DMS153 (cell line): ENCODE data around the gene SCN5A.

Experiments used
- DNase-seq: peaks from one replicate; lab custom pipeline; 2025; lab: John Stamatoyannopoulos, UW

SCN5A gene

DNA sequence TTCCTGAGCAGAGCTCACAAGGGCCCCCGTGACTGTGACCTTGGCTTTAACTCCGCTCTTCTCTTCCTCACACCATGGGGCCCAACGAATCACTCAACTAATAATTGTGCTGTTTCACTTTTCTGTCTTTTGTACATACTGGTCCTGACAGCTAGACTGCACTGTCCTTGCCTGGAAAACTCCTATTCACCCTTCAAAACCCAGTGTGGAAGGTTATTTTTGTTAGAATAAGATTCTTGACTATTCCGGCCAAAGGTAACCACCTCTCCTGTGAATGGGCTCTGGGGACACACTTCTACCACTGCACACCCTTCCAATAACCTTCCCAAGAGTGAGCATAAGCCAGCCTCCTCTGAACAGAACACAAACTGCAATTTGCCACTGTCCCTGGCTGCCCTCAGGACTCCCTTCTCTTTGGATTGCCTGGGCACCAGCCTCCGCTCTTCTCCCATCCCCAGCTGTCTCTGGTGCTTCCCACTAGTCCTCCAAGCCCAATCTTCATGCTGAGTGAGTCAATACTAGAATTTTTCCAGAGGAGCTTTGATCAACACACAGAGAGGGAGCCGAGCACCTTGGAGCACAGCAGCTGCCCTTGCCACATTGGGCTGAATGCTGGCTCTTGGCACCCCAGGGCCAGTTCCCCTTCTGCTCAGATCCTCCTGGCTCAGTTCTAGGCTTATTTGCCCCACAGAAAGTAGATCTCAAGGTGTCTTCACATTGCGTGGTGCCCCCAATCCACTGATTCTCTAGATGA is 2.1 kb downstream of the SCN5A start:
- DNase-seq = no peak

DNA sequence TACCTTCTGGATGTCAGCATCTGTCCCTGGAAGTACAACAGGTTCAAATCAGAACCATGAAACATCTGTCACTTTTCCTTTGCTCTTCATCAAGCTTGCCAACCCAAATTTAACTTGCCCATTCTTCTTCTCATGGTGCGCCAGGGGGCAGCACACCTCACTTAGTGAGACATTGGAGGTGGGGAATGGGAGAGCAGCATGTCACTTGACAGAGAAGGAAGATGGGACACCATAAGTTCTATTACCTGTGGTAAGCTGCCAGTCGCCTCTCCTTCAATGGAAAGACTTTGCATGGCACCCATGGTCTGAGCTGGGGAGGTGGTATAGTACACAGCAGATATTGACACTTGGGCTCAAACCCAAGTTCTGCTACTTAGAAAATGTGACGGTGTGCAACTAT is 2.9 kb downstream of the SCN5A start:
- no peak for DNase-seq

DNA sequence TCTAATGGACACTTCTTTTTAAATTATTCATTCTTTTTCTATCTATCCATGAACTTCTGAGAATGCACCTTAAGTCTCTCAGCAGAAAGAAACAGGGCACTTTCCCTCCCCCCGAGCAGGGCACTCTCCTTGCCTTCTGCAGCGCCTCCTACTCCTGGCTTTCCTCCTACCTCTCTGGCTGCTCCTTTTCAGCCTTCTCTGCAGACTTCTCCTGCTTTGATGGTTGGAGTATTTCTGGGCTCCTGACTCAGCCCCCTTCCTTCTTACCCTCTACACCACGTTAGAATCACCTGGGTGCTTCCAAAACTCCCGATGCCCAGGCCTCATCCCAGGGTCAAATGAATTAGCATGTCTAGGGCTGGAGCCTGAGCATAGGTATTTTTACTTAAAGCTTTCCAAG is 3.4 kb downstream of the SCN5A start:
- DNase-seq = no peak

DNA sequence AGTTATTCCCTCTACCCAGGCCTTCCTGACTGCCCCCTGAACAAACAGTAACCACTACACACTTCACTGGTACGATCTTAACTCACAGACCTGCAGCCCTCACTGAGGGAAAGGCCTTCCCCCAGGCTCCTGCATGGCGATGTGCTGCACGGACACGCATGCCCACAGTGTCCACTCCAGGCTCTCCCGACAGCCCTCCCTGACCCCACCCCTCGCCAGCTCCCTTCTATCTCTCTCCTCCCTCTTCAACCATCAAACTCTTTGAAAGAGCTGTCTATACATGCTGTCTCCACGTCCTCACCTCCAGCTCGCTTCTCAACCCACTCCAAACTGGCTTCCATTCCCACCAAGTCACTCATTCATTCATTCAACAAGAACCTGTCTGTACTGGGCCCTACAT is 3.9 kb downstream of the SCN5A start:
- no peak for DNase-seq

DNA sequence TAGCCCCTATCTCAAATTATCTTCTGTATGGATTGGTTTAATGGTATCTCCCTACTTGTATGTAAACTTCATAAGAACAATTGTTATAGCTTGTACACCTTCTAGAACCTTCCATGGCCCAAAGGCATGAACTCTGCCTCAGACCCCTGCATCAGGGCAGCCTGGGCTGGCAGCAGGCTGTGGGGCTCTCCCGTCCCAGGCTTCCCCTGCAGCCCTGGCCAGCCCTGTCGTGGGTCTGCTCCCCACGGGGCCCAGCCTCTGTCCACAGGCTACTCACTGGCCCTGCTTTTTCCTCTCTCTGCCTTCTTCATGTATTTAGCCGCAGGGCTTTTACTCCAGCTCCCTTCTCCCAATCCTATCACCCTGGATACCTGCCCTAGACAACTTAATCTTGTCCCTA is 4.4 kb downstream of the SCN5A start:
- no peak for DNase-seq

DNA sequence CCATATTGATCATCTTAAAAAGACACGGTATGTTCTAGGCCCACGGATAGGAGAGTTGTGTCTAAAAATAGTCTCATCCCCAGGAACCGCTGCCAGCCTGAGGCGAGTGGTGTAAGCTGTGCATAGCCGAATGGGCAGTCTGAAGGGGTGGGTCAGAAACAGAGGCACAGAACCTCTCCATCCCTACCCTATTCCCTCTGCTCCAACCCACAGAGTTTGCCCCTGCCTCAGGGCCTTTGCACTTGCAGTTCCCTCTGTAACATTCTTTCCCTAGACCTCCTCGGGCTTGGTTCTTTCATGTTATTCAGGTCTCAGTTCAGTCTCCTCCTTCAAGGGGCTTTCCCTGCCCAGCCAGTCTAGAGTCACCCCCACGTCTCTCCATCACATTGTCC is 4.8 kb downstream of the SCN5A start:
- DNase-seq = no peak

DNA sequence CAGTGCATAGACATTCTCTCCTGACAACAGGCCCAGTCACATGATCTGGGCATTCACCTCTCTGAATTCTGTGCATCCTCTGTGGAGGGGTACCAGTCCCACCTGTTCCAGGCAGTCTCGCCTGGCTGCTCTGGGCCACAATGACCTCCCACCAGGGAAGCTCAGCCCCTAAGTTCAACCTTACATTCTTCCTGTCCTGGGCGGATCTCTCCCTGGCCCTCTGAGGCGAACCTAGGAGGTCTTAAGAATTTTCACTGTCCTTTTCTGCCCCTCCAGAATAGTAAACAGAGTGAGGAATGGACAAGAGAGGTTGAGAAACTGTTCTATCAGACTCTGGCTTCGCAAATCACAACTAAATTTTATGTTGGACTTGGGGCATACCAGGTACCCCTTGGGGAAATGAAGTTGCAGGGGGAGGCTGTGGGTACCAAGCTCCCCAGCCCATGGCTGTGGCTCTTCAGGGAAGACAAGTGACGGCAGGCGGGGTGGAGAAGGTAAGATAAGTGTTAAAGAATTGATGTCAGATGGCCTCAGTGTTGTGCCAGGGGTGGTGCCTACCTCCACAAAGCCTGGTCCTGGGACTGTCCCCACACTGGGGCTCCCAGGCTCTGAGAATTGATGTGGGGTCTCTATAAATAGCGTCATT is 5.3 kb downstream of the SCN5A start:
- no peak for DNase-seq

DNA sequence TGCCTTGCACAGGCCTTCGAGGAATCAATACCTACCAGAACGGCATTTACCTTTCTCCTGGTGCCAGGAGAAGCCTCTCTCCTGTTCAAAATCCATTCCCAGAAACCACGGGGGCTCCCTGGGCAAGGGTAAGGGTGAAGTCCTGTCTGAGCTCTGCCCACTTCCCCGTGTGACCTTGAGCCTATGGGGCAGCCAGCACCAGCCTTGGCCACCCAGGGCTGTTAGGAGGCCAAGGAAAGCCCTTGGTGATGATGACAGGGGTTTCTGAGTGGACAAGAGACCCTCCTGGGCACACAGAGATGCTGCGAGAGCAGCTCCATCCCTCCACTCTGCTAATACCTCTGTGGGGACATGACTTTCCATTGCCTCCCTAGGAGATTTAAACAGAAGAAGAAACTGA is 5.9 kb downstream of the SCN5A start:
- DNase-seq = no peak

DNA sequence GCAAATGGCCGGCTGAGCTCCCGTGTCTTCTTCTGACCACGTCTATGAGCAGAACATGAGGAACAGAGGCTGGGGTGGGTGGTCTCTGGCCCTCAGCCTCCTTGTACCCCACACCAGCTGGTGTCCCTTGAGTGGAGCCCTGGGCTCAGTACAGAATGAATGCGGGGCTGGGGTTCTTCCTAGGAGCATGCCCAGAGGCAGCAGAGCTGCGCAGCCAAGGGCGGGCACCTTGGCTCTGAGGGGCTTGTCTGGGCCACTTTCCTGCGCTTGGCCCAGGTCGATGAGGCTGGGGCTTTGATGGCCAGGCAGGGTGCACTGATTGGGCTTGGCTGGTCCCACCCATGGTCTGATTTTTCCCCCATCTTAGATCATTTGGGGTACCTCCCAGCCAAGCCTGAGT is 6.4 kb downstream of the SCN5A start:
- no peak for DNase-seq

DNA sequence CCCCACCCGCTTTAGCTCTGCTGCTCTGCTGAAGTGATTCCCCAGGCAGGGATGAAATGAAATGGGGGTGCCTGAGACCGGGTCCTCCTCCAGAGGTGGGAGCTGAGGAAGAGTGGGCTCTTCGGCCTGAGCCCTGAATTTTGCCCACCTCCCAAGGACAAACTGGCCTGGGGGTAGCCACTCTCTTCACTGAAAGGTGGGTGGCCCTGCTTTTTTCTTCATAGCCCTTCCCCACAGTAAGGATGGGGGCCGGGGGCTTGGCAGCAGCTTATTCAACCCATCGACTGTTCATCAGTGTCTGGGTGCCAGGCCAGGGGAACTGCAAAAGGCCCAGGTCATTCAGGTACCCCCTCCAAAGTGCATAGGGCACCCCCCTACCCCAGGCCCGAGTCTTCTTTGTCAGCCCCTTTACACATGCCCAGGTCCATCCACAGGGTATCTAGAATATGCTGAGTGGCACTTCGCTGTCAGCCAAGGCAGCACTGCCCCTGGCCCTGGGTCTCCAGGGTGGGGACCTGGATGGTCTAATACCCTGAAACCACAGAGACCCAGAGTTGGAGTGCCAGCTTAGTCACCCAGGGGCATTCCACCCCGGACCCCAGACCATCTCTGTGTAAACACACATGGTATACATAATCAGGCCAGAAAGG is 7.9 kb downstream of the SCN5A start:
- DNase-seq = no peak

DNA sequence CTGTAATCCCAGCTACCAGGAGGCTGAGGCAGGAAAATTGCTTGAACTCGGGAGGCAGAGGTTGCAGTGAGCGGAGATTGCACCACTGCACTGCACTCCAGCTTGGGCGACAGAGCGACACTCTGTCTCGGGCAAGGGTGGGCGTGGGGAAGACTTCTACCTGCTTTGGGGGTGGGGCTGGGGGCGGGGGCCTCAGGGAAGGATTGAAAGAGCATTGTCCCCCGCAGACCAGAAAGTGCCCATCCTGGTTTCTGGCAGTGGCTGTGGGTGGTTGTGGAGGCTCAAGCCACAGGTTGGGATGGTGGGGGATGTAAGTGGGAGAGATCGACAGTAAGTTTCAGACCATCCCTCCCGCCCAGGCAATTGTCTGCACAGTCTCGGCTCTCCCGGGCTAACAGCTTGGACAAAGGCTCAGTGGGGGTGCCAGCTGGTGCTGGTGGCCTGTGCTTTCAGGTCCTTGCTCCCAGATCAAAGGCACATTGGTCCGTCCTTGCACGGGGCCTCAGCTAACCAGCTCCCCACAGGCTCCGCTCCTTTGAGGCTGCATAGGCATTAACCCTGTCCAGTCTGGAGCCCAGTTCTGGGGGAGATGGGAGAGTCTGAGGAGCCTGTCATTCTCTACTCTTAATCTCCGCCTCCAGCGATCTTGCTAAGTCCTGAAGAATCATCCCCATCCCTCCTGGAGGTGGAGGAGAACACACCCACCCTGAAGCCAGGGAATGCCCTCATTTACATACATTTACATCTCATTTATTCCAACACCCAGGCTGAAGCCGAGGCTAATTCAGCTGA is 8.6 kb downstream of the SCN5A start:
- DNase-seq = no peak

DNA sequence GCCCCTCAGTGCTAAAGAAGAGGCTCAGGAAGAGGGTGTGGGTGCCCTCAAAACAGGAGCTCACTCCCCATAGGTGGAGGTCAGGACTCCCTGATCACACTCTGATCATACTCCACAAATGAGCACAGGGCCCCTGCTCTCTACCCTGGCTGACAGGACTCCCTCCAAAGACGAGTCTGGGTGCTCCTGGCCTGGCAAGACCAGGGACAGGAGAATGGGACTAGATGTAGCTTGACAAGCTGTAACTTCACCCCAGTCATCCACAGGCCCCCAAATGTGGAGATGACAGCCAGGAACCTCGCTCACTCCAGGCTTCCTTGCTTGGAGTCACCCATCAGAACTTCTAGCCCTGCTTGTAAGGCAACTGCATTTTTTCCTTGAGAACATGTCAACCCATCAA is 11.1 kb downstream of the SCN5A start:
- no peak for DNase-seq

DNA sequence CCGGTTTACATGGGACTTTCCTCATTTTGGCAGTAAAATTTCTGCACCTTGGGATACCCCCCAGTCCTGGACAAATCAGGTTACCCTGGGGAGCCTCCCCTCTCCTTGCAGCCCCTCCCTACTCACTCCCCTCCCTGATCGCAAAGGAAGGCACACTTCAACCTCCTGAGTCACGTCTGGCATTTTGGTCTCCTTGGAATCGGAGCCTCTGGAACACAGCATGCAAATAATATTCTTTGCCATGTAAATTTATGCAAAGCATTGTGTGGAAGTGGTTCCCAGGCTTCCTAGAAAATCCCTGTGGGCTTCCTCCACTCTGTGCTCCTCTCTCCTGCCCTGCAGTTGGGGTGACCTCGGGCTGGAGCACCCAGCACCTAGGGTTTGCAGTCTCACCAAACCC is 11.6 kb downstream of the SCN5A start:
- DNase-seq = no peak

DNA sequence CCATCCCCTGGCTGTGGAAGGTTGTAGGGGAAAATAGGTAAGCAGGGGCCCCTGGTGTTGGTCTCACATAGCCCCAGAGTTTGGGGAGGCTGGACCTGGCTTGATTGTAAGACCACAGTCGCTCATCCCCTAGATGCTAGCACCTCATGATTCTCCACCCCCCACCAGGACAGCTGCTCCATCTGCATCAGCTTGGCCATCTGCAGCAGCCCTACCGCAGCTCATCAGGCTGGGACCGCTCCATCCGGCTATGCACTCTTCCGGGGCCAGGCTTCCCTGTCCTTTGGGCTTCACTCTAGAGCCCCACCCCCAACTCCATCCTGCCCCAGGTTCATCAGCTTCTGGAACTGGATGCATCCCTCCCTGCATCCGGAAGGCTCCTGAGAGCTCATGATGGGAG is 12.6 kb downstream of the SCN5A start:
- no peak for DNase-seq

DNA sequence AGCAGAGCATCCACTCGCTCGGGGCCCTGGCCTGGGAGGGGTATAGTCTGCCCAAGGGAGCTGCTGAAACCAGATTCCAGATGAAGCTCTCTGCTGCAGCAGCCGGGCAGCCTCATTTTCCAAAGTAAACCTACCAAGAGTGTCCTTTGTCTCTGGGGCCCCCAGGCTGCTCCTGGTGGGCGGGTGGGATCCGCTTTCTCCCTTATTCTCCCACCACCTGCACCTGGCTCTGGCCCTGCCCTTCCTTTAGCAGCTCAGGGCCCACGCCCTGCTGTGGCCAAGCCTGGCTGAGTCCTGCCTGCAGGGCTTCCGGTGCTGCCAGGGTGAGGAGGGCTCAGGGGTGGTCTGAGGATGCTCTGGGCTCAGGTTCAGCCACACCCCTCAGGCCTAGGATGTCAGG is 13.0 kb downstream of the SCN5A start:
- no peak for DNase-seq

DNA sequence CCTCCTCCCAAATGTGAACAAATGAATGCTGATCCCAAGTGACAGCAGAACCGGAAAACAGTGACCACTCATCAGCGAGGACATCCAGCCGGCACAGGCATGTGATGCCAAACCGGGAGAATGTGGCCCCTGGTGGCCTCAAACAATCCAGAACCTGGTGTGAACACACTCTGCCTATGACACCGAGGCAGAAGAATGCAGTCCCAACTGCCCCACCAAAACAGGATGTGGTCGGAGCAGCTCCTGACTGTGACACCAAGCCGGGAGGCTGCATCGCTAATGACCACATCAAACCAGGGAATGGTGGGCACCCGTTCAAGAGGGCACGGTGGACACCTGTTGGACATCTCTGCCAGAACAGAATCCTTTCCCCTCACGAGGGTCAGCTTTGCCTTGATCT is 15.4 kb downstream of the SCN5A start:
- no peak for DNase-seq

DNA sequence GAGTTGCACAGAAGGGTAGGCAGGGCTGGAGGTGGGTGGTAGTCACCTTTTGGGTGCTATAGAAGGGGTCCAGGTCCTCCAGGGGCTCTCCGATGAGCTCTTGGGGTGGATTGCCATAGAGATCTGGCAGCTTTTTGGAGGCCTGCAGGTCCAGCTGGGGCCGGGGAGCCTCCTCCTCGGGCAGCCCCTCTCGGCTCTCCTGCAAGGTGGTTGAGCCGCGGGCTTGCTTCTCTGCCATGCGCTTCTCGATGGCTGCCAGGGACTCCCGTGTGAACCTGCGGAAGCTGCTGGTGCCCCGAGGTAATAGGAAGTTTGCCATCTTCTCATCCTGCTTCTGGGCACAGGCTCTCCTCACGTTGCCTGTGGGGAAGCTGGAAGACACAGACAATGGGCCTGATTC is 16.5 kb downstream of the SCN5A start:
- DNase-seq = no peak

DNA sequence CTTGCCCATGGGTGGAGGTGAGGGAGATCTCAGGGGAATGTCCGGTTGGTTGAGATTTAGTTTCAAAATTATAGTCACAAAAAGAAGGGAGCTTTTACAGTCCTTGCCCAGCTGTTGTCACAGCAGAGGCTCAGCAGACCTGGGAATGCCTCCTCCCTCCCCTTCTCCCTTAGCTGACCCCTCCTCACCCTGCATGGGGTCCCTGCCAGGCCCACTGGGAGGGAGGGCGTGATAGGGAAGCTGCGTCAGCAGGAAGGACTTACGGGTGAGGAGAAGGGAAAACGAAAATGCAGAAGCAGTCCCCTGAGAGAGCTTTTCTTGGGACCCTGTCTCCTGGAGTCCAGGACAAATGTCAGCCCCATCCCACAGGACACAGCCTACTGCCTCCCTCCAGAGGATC is 18.9 kb downstream of the SCN5A start:
- DNase-seq = no peak

DNA sequence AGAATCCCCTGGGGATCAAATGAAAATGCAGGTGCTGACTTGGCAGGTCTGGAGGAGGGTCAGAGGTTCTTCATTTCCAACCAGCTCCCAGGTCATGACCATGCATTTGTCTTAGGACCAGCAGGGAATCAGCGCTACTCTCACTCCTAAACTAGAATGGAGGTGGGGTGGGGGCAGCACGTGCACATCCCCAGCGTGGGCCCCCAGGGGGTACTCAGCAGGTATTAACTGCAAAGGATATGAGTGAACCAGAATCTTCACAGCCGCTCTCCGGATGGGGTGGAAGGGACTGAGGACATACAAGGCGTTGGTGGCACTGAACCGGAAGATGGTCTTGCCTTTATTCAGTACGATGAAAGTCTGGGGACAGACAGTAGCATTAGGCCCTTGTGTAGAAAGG is 19.4 kb downstream of the SCN5A start:
- no peak for DNase-seq

DNA sequence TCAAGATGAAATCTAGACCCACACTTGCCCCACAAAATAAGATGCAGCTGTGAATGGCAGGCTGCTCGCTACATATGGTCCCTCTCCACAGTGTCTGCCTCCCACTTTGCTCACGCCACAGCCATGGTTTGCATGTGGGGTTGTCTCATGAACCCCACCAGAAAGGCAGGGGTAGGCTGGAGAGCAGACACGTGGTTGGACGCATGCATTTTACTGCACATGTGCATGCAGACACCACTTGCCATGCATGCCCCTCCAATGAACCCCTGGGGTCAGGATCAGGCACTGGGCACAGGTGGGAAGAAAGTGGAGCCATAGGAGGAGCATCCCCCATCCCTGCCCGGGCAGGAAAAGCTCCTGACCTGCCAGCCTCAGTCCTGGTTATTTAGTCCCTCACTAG is 20.7 kb downstream of the SCN5A start:
- no peak for DNase-seq

DNA sequence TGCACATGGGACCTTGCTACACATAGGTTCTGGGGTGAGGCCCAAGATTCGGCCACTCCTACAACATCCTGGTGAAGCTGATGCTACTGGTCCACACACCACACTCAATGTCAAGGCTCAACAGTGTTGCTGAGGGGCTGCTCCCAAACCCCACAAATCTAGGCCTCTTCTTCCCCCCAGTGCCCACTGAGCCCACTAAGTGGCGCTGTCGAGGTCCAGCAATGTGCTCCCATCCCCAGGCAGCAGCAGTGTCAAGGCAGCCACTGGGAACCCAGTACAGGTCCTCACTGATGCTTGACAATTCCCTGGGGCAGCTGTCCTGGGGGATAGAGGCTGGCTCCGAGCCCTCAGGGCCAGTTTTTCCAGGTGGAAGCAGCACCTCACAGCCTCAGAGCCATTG is 21.5 kb downstream of the SCN5A start:
- DNase-seq = no peak

DNA sequence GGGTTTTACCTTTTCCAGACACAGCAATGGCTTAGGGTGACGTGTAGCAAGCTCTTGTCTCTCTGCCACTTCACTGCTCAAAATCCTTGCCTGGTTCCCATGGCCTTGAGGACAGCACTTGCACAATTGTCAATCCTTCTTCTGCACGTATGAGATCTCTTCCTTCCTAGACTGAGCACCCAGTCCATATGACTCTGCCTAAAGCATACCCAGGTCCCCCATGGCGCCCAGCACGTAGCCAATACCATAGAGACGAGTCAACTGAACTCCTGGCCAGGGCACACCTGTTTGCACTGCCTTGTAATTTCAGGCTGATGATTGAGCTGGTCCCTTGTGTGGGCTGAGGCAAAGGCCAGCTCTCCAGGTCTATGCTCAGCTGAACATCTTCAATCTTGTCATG is 23.3 kb downstream of the SCN5A start:
- DNase-seq = no peak

DNA sequence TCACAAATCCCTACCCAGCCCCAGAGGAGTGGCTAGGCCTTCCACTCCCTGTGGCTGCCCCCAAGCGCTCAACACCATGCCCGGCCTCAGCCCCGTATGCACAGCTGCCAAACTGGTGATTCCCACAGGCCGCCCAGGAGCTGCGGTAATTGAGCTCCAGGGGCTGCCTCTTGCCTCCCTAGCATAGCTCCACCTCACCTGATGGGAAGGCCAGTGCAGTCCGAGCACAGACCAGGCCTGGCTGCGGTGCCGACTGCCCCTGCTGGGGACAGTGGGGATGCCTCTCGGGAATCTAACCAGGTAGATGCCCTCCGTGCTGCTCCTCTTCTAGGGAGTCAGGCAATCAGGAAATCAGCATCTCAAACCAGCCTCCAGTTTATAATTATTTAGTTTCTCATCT is 25.9 kb downstream of the SCN5A start:
- no peak for DNase-seq
